Heart right ventricle (tissue), 16 donors: ENCODE measurements around the gene IGSF9. TPM values are rescaled to one million over a fixed set of nuclear protein-coding genes. Genes with fewer than 3 reads are reported as not detected.
A peak's percentile ranks its signal among the peaks of the same experiment; 100 is the strongest.

Experiments used
- ATAC-seq, 8 donors: fragments of 200-7000 bp; cut with Tn5 transposase; one replicate each; pipeline ENCODE4 v1.9.1; 2020; ENCODE audit warnings: mild to moderate bottlenecking in 8 of 8, moderate library complexity in 8 of 8, moderate number of reproducible peaks in 1 of 8
- DNase-seq, 2 donors: peaks; one replicate each; pipeline ENCODE4 v3.0.0-alpha.2; 2020
- H3K27ac ChIP-seq, 10 donors: fragments of 200-600 bp; sonication (generic) in 2 of 10; one replicate each; pipeline versions ENCODE4 v1.5.0 to v1.8.0; 2020 to 2022; ENCODE audit warnings: mild to moderate bottlenecking in 3 of 10
- H3K27me3 ChIP-seq, 7 donors: fragments of 200-600 bp; one replicate each; pipeline ENCODE4 v1.8.0; 2021 to 2022; ENCODE audit warnings: mild to moderate bottlenecking in 2 of 7
- H3K36me3 ChIP-seq, 9 donors: fragments of 200-600 bp; sonication (generic) in 1 of 9; one replicate each; pipeline versions ENCODE4 v1.5.0 to v1.8.0; 2020 to 2022; ENCODE audit warnings: mild to moderate bottlenecking in 2 of 9
- H3K4me1 ChIP-seq, 9 donors: fragments of 200-600 bp; sonication (generic) in 1 of 9; one replicate each; pipeline versions ENCODE4 v1.5.0 to v1.8.0; 2020 to 2022; ENCODE audit warnings: mild to moderate bottlenecking in 4 of 9
- H3K4me3 ChIP-seq, 10 donors: fragments of 200-600 bp; sonication (generic) in 2 of 10; one replicate each; pipeline versions ENCODE4 v1.5.0 to v1.8.0; 2020 to 2022; ENCODE audit warnings: mild to moderate bottlenecking in 7 of 10, moderate library complexity in 2 of 10
- H3K9me3 ChIP-seq, 11 donors: fragments of 200-600 bp in 10 of 11; sonication (generic) in 2 of 11; one replicate each; pipeline versions ENCODE4 v1.5.0 to v1.8.0; 2013 to 2022; ENCODE audit warnings: mild to moderate bottlenecking in 2 of 11, control low read depth in 1 of 11, moderate library complexity in 1 of 11
- CTCF ChIP-seq, 9 donors: fragments of 200-600 bp; sonication (generic) in 2 of 9; IDR thresholded peaks; one replicate each; pipeline versions ENCODE4 v1.5.0 to v1.8.0; 2021 to 2022; ENCODE audit warnings: antibody characterized with exemption in 9 of 9, mild to moderate bottlenecking in 5 of 9, moderate library complexity in 1 of 9
- whole genome bisulfite sequencing, 2 donors: extraction: QIAGEN DNeasy Blood & Tissue Kit; methylation state at CpG; one replicate each; pipeline ENCODE4 v1.1.7; 2013; ENCODE audit warnings: inconsistent platforms in 1 of 2; 5-methylcytosine and 5-hydroxymethylcytosine counted together
- intact Hi-C, 10 donors: fragments of 100-400 bp; cut with DNase I; formaldehyde crosslinking; loops; one replicate each; pipeline versions ENCODE4 v1.11.1 to v1.14.2; 2022
- polyA plus RNA-seq, 2 donors: library from polyadenylated mRNA; stranded (reverse); fragments of 200-250 nt; gene quantifications; one replicate each; pipeline ENCODE4 v1.2.3, GENCODE V29; 2013
- total RNA-seq, 10 donors: library from RNA; stranded (reverse); fragmentation: NEBNext Ultra II Directional in 3 of 10; extraction: Animal tissue kit (Norgen Biotek cat#: 25700) in 3 of 10; gene quantifications; one replicate each; pipeline versions ENCODE4 v1.2.1 to v1.2.4, GENCODE V29; 2021 to 2023
- donor health status: Arrhythmogenic right ventricular cardiomyopathy.
- donor health status: ischemic (EF 13 %, LVEDD 7.1; RV severe dilation, severe dysfunction).
- donor health status: healthy with polysubstance abuse.
- donor health status: DM: no; HTN: yes; CAD: no.
- donor health status: DM: no; HTN: no; CAD: no.
- donor health status: ischemic (EF 25% LVEDD 6.9; RV normal size, moderate dysfunction).
- donor health status: ischemic (EF 25% LVEDD 5.7; RV mildly dilated, moderate dysfunction).
- donor health status: healthy.
- donor health status: DM: yes; HTN: yes; CAD: no.
- donor health status: Ischemic cardiomyopathy.
- donor health status: ischemic (EF 35%, LVEDD 5.7; RV mildly dilated, moderate dysfunction).
- donor health status: nonischemic (EF 11% LVEDD 7.7; RV severe dilation, severe dysfunction).
- donor health status: DM: yes; HTN: yes; CAD: no.
- donor health status: PGD.
- donor health status: ischemic (EF 29% LVEDD 5.4; RV normal size, mild dysfunction).
- donor health status: nonischemic (EF 23%, LVEDD 6.1; RV moderate dilation, normal function).

The IGSF9 gene
- total and polyA plus RNA-seq, 12 donors = 0.03 to 0.15 (median 0.08) TPM; not detected in 7

GRCh38 chr1:159882527-159882862 is 62.9 kb downstream of the IGSF9 start:
- DNase-seq (no peak), ATAC-seq (peak in 1 of 8 donors; percentile 50)
- Histone ChIP-seq H3K27me3 (no peaks in the 10 kb centered on the region), H3K9me3 (no peaks in the 10 kb centered on the region), H3K36me3 (no peaks in the 10 kb centered on the region), H3K4me3 (no peak overlapping the region), H3K4me1 (peaks cover 0 to 33% (median 0%) of the 10 kb centered on the region in 9 donors), H3K27ac (peak overlapping the region in 1 of 10 donors; percentile 56)
- intact Hi-C loops = loop anchor here in 2 of 10 donors (2.0 to 10.0 kb wide), 2 partner anchors 20 to 668 kb away; partner anchors contain the start of gene VSIG8 (in 1 of the 2)
- TF ChIP-seq CTCF (IDR thresholded peaks at IDR 0.05) = no peak
- WGBS, 2 donors = 78 to 82% methylated on average over 2 of the region's 2 CpGs

GRCh38 chr1:159881622-159882526 is 63.5 kb downstream of the IGSF9 start:
- Histone ChIP-seq H3K27ac (peak overlapping the region in 1 of 10 donors; percentile 56), H3K4me3 (no peak overlapping the region), H3K36me3 (no peaks in the 10 kb centered on the region), H3K9me3 (no peaks in the 10 kb centered on the region), H3K27me3 (no peaks in the 10 kb centered on the region), H3K4me1 (peaks cover 0 to 33% (median 0%) of the 10 kb centered on the region in 9 donors)
- 63 to 66% methylated on average over 6 of the region's 6 CpGs for WGBS, 2 donors
- no peak for TF ChIP-seq CTCF (IDR thresholded peaks at IDR 0.05)
- peak; percentile 48 to 65 for DNase-seq
- ATAC-seq = peak in 5 of 8 donors; percentile 31 to 70 (median 56)
- intact Hi-C loops = loop anchor here in 2 of 10 donors (2.0 to 10.0 kb wide), 2 partner anchors 19 to 667 kb away; partner anchors contain the start of gene VSIG8 (in 1 of the 2)

GRCh38 chr1:159880430-159880829 is 65.0 kb downstream of the IGSF9 start:
- no peaks in the 10 kb centered on the region for H3K9me3 ChIP-seq
- ATAC-seq (no peak), DNase-seq (no peak)
- no peaks in the 10 kb centered on the region for H3K36me3 ChIP-seq
- WGBS, 2 donors = 92 to 93% methylated on average over 3 of the region's 3 CpGs
- intact Hi-C loops = loop anchor here in 1 of 10 donors (10.0 kb wide), 1 partner anchor 666 kb away; no protein-coding TSS in a partner anchor
- peaks cover 0 to under 1% (median 0%) of the 10 kb centered on the region in 7 donors for H3K27me3 ChIP-seq
- H3K27ac ChIP-seq = peak overlapping the region in 1 of 10 donors; percentile 58
- no peak for TF ChIP-seq CTCF (IDR thresholded peaks at IDR 0.05)
- peaks cover 0 to 33% (median 0%) of the 10 kb centered on the region in 9 donors for H3K4me1 ChIP-seq
- H3K4me3 ChIP-seq = no peak overlapping the region

- no peak for DNase-seq
- H3K27me3 ChIP-seq = peaks cover 0 to 2% (median 0%) of the 10 kb centered on the region in 7 donors
- TF ChIP-seq CTCF (IDR thresholded peaks at IDR 0.05) = no peak
- peak overlapping the region in 1 of 10 donors; percentile 58 for H3K27ac ChIP-seq
- H3K4me3 ChIP-seq = no peak overlapping the region
- no peaks in the 10 kb centered on the region for H3K9me3 ChIP-seq
- ATAC-seq = peak in 1 of 8 donors; percentile 35
- 86 to 91% methylated on average over 4 of the region's 4 CpGs for WGBS, 2 donors
- peaks cover 0 to 33% (median 0%) of the 10 kb centered on the region in 9 donors for H3K4me1 ChIP-seq
- intact Hi-C loops = loop anchor here in 1 of 10 donors (10.0 kb wide), 1 partner anchor 665 kb away; no protein-coding TSS in a partner anchor
- no peaks in the 10 kb centered on the region for H3K36me3 ChIP-seq
Measured at GRCh38 chr1:159879977-159880376, 65.4 kb downstream of the IGSF9 start.
